Temporal lobe (tissue), 2 donors: ENCODE results near the gene NRDC. TPM values are rescaled to one million over a fixed set of nuclear protein-coding genes. Genes with fewer than 3 reads are reported as not detected.

ENCODE experiments used
- small RNA-seq: library from RNA; depleted of rRNA; stranded (forward); fragments of <200 nt; gene quantifications from one replicate; pipeline ENCODE3, GENCODE V24; 2014; ENCODE audit warnings: low replicate concordance
- total RNA-seq: library from RNA; depleted of rRNA; stranded (reverse); fragments of >200 nt; gene quantifications from one replicate; pipeline ENCODE4 v1.2.3, GENCODE V29; 2014

Gene NRDC
- total RNA-seq, 1 donor from 2014 or later: 69.6 TPM

Small RNA genes within 50 kb of the gene (small RNA-seq; reads per million reads assigned to genes)
- not detected for gene AL050343.2

Other genes with a start within 250 kb of the NRDC start
- 12.5 TPM for gene RAB3B, start 112.0 kb upstream of the NRDC start, total RNA-seq
- gene KTI12, start 155.1 kb upstream of the NRDC start, total RNA-seq: 5.2 TPM
- 14.3 TPM for gene TXNDC12, start 176.5 kb upstream of the NRDC start, total RNA-seq
- gene BTF3L4, start 177.6 kb upstream of the NRDC start, total RNA-seq: 112 TPM